ENCODE data around the gene MFAP5.

Gene MFAP5

GRCh38 chr12:8698879-8699278 is 36.3 kb upstream of the MFAP5 start:
- H3K27me3 ChIP-seq (ENCODE audit: insufficient read depth, low read depth, severe bottlenecking) = no peaks in the 10 kb centered on the region
- no peak overlapping the region; the same call in 1 of the 2 replicates for H3K27ac ChIP-seq
- H3K4me3 ChIP-seq (ENCODE audit: low read depth, low read length) = peak overlapping the region; percentile 91
- H3K9me3 ChIP-seq (ENCODE audit: severe bottlenecking) = no peaks in the 10 kb centered on the region
- peaks cover 17% of the 10 kb centered on the region for H3K36me3 ChIP-seq
- TF ChIP-seq, protein P1, sequence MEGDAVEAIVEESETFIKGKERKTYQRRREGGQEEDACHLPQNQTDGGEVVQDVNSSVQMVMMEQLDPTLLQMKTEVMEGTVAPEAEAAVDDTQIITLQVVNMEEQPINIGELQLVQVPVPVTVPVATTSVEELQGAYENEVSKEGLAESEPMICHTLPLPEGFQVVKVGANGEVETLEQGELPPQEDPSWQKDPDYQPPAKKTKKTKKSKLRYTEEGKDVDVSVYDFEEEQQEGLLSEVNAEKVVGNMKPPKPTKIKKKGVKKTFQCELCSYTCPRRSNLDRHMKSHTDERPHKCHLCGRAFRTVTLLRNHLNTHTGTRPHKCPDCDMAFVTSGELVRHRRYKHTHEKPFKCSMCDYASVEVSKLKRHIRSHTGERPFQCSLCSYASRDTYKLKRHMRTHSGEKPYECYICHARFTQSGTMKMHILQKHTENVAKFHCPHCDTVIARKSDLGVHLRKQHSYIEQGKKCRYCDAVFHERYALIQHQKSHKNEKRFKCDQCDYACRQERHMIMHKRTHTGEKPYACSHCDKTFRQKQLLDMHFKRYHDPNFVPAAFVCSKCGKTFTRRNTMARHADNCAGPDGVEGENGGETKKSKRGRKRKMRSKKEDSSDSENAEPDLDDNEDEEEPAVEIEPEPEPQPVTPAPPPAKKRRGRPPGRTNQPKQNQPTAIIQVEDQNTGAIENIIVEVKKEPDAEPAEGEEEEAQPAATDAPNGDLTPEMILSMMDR (IDR thresholded peaks at IDR 0.05; ENCODE audit: low read depth, low read length) = no peak
- no peak for DNase-seq

DNA sequence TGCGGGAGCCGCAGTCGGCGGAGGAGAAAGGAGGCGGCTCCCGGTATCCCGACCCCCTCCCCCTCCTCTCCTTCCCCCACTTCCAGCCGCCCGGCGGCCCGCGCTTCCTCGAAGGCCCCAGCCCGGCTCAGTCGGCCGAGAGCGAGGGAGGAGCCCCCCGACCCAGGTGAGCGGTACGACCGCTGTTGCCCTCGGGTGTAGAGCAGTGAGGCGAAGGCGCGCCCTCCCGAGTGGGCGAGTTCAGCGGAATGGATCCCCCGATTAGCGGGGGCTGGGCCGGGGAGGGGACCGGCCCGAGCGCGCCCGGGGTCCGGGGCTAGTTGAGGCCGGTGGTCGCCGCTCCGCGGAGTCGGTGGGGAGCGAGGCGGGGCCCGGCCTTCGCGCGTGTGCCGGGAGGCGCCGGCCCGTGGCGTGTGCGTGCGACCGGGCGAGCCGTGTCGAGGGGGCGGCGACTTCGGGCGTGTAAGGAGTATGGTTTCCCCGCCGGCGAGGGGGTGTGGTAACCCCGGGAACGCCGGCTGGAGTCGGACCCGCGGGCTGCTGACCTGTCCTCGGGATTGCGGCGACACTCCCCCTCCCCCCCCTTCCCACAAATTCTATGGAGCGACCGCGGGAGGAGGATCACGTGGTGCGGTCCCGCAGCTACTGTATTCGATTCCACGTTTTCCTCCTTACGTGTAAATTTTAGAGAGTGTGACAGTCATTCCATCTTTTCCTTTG is 35.7 kb upstream of the MFAP5 start:
- no peaks in the 10 kb centered on the region for H3K9me3 ChIP-seq (ENCODE audit: severe bottlenecking)
- H3K27ac ChIP-seq = peak overlapping the region; percentile 95
- TF ChIP-seq, protein P1 (IDR thresholded peaks at IDR 0.05; ENCODE audit: low read depth, low read length) = no peak
- H3K36me3 ChIP-seq = peaks cover 17% of the 10 kb centered on the region
- H3K27me3 ChIP-seq (ENCODE audit: insufficient read depth, low read depth, severe bottlenecking) = no peaks in the 10 kb centered on the region
- DNase-seq = peak; percentile 68
- peak overlapping the region; percentile 91 for H3K4me3 ChIP-seq (ENCODE audit: low read depth, low read length)

DNA sequence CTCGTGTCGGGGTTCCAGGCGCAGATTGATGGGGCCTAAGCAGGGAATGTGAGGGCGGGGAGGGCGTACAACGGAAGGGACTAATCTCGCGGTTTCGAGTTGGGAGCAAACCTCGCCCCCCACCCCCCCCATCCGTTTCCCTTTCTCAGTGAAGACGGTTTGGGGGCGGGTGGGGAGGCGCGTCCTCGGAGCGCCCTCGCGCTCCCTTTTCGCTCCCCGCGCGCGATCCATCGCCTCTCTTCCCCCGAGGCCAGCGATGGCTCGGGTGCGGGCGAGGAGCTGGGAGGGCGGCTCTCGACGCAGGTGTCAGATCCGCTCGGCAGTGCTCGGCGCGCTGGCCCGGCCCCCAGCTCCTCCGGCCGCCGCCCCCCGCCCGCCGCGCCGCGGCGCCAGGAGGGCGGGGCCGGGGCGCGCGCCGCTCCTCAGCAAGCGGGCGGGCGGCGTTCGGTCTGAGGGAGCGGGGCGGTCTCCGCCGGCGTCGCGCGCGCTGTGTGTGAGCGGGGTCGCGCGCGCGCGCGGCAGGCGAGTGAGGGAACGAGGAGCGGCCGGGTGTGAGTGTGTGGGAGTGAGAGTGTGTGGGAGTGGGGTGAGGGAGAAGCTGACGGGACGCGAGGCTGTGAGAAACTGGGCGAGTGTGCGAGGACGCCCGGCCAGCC is 35.0 kb upstream of the MFAP5 start, which contains the start of gene RIMKLB:
TSS of gene RIMKLB (plus strand) at position 516 of the 656 bp plus-strand sequence. CDS start 15,876 bp downstream, outside the sequence.
- Histone ChIP-seq H3K4me3 (ENCODE audit: low read depth, low read length) (peak within 1 kb of the TSS; percentile 91), H3K36me3 (peaks cover 17% of the 10 kb centered on the region), H3K27me3 (ENCODE audit: insufficient read depth, low read depth, severe bottlenecking) (no peaks in the 10 kb centered on the region), H3K9me3 (ENCODE audit: severe bottlenecking) (no peaks in the 10 kb centered on the region), H3K27ac (peak within 1 kb of the TSS; percentile 95)
- TF ChIP-seq, protein P1 (IDR thresholded peaks at IDR 0.05; ENCODE audit: low read depth, low read length) = no peak
- peak; percentile 81 for DNase-seq

DNA sequence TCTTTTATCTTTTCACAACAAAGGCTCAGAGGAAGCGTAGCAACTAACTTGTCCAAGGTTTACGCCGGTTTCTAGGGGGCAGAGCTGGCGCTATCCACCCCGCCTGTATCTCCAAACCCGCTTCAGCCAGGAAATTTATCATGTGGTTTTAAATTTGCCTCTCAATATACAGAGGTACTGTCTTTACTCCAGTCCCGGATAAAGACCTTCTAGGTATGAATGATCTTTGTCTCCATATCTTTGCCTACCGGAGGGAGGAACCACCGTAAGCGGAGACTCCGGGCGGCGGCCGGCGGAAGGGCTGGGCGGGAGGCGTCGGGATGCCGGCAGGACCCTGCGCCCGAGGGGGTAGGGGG is 34.5 kb upstream of the MFAP5 start:
- H3K4me3 ChIP-seq (ENCODE audit: low read depth, low read length) = peak overlapping the region; percentile 87
- H3K9me3 ChIP-seq (ENCODE audit: severe bottlenecking) = no peaks in the 10 kb centered on the region
- no peak for DNase-seq
- TF ChIP-seq, protein P1 (IDR thresholded peaks at IDR 0.05; ENCODE audit: low read depth, low read length) = no peak
- H3K36me3 ChIP-seq = peaks cover 17% of the 10 kb centered on the region
- H3K27me3 ChIP-seq (ENCODE audit: insufficient read depth, low read depth, severe bottlenecking) = no peaks in the 10 kb centered on the region
- peak overlapping the region; percentile 95 for H3K27ac ChIP-seq

DNA sequence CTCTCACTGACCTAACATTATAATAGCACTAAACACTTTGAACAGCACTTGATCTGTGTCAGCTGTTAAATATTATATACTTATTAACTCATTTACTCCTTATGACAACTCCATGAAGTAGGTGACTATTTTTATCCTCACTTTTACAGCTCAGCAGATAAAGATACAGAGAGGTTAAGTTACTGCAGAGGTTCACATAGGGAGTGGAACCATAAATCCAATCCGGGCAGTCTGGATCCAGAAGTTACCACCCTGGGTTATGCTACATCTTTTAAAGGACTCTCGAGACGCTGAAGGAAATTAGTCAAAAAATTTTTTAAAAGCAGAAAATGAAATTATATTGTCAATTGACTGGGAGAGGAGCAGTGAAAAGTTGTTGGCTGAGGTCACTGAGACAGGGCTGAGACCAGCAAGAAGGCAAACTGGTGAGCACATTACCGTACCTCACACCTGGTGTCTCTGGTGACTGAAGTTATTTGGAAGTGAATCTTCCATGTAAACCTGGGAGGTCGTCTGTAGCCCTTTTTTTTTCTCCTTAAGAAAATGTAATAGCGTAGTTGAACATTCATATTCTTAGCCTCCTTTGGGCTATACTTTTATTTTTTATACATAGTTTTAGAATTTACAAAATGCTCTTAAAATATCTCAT is 33.9 kb upstream of the MFAP5 start:
- H3K4me3 ChIP-seq (ENCODE audit: low read depth, low read length) = peak overlapping the region; percentile 87
- peaks cover 17% of the 10 kb centered on the region for H3K36me3 ChIP-seq
- TF ChIP-seq, protein P1 (IDR thresholded peaks at IDR 0.05; ENCODE audit: low read depth, low read length) = no peak
- peak overlapping the region; percentile 95 for H3K27ac ChIP-seq
- DNase-seq = no peak
- H3K27me3 ChIP-seq (ENCODE audit: insufficient read depth, low read depth, severe bottlenecking) = no peaks in the 10 kb centered on the region
- no peaks in the 10 kb centered on the region for H3K9me3 ChIP-seq (ENCODE audit: severe bottlenecking)

Data from WERI-Rb-1 (cell line).